ENCODE results near the gene KMT5B.

The KMT5B gene

DNA sequence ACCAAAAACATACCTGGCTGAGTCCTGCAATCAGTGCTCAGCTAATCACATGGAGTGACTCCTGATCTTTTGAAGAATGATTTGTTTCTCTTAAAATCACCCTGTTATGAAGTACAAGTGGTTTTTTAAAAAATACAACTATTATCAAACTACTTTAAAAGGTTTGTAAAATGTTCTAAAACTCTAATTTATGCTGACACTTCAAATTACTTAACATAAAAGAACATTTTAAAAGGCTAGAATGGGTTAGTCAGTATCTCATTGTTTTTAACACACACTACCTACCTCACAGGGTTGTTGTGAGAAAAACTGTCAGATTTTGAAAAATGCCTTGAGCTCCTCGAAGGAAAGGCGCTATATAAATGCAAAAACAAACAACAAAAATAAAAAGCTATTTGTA, 33.2 kb downstream of the KMT5B start:
- no peak for DNase-seq

DNA sequence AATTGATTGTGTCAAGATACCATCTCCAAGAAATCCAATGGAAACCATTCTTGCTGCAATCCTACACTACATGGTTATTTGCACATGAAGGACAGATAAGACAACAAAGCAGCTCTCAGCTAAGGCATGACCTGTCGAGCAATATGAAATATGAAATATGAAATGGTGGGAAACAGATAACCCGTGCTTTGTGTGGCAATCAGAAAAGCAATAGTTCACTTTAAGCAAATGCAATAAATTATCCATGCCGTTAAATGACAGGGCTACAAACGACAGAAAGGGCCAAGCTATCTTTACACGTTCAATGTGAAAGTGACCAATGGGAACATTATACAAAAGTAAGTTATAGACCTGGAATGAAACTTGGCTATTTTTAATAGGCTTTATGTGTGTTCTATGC, 35.2 kb downstream of the KMT5B start:
- no peak for DNase-seq

DNA sequence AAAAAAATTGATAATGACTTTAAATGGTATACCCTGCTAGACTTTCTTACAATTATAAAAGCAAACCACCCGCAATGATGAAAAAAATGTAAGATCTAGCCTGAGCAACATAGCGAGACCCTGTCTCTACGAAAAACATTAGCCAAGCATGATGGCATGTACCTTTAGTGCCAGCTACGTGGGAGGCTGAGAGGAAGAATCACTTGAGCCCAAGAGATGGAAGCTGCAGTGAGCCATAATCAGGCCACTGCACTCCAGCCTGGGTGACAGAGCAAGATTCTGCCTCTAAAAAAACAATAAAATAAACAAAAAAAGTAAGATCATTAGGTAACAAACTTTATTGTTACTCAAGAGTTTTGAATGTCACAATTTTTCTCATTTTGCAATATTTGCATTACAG, 39.2 kb downstream of the KMT5B start:
- DNase-seq: no peak

DNA sequence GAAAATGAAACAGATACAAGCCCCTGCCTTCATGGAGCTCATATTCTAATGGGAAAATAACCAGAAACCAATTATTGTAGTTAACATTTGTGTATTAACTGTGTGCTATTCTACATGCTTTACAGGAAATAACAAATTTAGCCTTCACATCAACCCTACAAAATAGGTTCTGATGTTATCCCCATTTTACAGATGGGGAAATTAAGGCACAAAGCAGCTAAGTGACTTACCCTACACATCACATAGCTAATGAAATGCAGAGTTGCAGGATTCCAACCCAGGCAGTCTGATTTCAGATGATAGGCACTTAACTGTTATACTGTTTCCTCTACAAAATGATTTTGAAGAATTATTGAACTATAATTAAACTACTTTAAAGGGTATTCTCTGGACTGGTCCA, 43.7 kb downstream of the KMT5B start:
- DNase-seq: no peak

GRCh38 chr11:68168694-68169093, 44.4 kb downstream of the KMT5B start:
- no peak for DNase-seq

DNA sequence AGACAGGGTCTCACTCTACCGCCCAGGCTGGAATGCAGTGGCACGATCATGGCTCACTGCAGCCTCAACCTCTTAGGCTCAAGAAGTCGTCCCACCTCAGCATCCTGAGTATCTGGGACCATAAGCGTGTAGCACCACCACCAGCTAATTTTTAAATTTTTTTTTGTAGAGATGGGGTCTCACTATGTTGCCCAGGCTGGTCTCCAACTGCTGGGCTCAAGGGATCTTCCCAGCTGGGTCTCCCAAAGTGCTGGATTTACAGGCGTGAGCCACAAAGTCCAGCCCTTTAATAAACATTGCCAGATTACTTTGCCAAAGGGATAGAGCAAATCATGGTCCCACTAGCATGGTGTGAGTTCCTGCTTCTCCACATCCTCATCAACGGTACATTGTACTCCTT, 45.6 kb downstream of the KMT5B start:
- no peak for DNase-seq

DNA sequence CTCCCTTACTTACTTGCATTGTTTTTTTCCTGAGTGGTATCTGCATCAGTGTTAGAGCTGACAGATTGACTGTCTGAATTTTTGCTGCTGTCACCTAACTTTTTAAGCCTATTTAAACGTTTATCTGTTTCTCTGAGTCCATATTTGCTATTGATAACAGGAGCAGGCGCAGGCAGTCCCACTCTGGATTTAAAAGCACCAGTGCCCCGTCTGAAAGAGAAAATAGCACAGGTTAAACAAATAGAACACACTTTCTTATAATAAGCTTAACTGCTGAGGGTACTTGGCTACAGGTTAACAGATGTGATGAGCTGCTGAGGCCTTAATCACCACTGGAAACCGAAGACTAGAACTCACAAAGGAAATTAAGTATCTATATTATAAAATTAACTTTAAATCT, 46.1 kb downstream of the KMT5B start:
- DNase-seq: no peak

GRCh38 chr11:68165601-68166000, 47.5 kb downstream of the KMT5B start:
- DNase-seq: no peak

DNA sequence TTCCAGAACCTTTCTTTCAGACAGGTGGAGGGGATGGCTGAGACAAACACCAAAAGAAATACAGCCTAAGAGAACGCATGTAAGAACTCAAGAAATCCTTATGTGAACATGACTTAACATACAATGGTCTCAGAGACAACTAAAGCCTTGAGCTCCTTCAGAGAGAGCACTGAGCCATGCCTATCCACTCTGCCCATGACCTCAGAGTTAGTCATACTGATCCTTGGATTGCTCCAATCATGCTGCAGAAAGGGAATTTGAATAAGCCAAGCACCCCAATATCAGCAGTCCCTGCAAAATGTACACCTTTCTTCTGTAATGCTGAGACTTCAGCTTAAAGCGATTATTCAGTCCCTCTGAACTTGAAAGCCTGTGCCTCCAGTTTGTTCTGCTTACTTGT, 48.7 kb downstream of the KMT5B start:
- no peak for DNase-seq

DNA sequence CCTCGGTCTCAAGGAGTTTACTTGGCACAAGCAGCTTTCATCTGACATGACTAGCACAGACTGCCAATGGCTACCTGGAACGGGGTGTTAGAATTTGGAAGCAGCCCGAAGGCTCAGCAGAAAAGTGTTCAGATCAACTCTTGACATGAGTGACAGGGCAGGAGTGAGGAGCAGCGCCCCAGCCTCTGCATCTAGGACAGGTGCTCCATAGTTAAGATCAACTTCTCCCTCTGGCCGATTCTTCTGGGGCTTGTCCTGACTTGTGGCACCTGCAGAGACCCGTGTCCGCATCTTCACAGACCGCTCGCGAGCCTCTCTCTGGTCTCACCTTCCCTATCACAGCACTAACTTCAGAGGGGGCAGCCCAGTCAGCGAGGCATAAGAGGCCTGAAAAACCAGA, 49.4 kb downstream of the KMT5B start:
- DNase-seq: no peak

GRCh38 chr11:68160100-68160695, 52.9 kb downstream of the KMT5B start:
- DNase-seq: no peak

GRCh38 chr11:68159665-68160064, 53.4 kb downstream of the KMT5B start:
- no peak for DNase-seq

- DNase-seq: no peak
Observed at GRCh38 chr11:68159161-68159560, 53.9 kb downstream of the KMT5B start.

DNA sequence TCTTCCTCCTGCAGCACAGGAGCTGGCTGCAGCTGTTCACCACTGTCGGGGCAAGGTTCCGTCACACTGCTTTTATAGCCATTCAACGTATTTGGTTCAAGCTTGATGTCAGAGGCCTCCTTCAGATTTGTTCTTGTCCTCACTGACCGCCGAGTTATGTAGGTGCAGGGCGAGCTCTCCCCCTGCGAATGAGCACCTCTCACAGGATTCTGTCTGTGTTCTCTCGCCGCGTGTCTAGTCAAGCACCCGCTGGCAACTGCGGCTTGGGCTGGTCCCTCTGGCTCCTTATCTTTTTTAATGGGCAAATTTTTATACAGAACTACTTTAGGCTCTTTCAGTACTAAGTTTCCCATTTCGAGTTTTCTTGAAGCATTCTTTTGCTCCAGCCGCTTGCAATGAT, 54.5 kb downstream of the KMT5B start:
- DNase-seq: no peak

- DNase-seq: no peak
Observed at GRCh38 chr11:68153742-68154141, 59.4 kb downstream of the KMT5B start.

GRCh38 chr11:68150037-68150436, 63.1 kb downstream of the KMT5B start:
- no peak for DNase-seq

- DNase-seq: no peak
Observed at GRCh38 chr11:68149417-68149816, 63.7 kb downstream of the KMT5B start.

GRCh38 chr11:68148879-68149278, 64.2 kb downstream of the KMT5B start:
- no peak for DNase-seq

- DNase-seq: no peak
Observed at GRCh38 chr11:68148071-68148805, 64.9 kb downstream of the KMT5B start.

DNA sequence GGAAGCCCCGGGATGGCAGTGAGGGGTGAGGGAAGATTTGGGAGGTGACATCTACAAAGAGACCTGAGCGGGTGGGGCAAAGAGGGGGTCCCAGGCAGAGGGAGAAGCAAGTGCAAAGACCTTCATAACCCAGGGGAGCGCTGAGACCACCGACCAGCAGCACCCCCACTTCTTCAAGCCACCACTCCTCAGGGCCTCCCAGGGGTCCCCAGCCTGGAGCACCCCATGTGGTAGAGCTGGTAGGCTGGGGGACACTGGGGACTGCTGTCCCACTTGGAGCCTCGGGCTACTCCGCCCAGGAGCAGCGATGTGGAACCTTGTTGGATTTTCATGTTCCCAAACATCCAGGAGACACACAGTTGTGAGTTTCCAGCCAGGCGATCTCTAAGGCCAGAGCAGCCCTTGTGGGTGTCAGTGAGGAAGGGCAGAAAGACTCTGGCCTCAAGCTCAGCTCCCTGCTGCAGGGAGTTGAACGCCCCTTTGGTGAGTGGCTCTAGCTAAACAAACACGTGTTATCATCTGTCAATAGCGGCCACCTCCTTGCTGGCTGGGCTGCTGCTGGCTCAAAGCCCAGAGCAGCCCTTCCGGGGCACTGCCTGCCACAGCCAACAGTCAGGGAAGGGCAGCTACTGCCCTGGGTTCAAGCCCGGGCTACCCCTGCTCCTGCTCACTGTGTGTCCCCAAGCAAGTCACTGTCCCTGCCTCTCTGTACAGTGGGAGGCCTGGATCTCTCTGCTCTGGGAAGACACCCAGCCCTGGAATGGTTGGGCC, 66.2 kb downstream of the KMT5B start:
- no peak for DNase-seq

- no peak for DNase-seq
Observed at GRCh38 chr11:68146010-68146540, 67.0 kb downstream of the KMT5B start.

- DNase-seq: no peak
Observed at GRCh38 chr11:68145120-68145866, 67.8 kb downstream of the KMT5B start.

- DNase-seq: no peak
Observed at GRCh38 chr11:68143310-68143689, 69.8 kb downstream of the KMT5B start.

Measured in stimulated activated naive CD4-positive, alpha-beta T cell (primary cell).